Measurements from ENCODE around the gene STAC3.

STAC3 gene

DNA sequence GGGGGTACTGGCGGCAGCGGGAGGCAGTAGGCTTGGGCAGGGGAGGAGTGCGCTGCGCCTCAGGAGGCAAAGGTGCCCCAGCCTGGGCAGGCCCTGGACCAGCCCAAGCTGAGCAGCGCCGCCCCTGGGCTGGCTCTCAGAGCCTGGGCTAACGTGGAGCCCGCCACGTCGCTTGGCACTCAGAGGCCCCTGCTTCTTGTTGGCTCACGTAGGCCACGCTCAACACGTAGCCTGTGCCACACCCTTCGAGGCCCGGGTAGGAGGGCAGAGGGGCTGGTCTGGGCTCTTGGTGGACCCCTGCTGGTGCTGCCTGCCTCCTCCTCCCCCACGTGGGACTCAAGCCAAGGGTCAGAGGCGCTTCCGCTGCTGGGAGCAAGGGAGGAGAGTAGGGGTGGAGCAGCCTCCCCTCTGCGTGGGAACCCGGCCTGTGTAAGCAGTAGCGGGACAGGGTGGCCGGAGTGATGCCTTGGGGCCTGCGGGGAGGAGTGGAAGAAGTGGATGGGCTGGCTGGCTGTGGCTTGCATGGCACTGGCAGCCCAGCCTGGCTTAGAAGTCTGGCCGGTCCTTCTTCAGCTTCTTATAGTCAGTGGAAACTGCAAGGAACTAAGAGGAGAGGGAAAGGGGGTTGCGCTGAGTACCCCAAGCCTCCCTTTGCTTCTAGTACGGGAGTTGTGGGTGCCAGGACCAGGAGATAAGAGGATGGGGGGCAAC is 15.8 kb downstream of the STAC3 start:
- no peak for DNase-seq

GRCh38 chr12:57234571-57235016 is 16.4 kb downstream of the STAC3 start:
- DNase-seq, result no peak

DNA sequence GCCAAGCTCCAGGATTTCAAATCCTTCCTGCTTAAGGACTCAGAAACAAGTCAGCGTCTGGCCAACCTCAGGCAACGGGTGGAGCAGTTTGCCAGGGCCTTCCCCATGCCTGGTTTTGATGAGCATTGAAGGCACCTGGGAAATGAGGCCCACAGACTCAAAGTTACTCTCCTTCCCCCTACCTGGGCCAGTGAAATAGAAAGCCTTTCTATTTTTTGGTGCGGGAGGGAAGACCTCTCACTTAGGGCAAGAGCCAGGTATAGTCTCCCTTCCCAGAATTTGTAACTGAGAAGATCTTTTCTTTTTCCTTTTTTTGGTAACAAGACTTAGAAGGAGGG is 16.8 kb downstream of the STAC3 start:
- DNase-seq, result no peak

DNA sequence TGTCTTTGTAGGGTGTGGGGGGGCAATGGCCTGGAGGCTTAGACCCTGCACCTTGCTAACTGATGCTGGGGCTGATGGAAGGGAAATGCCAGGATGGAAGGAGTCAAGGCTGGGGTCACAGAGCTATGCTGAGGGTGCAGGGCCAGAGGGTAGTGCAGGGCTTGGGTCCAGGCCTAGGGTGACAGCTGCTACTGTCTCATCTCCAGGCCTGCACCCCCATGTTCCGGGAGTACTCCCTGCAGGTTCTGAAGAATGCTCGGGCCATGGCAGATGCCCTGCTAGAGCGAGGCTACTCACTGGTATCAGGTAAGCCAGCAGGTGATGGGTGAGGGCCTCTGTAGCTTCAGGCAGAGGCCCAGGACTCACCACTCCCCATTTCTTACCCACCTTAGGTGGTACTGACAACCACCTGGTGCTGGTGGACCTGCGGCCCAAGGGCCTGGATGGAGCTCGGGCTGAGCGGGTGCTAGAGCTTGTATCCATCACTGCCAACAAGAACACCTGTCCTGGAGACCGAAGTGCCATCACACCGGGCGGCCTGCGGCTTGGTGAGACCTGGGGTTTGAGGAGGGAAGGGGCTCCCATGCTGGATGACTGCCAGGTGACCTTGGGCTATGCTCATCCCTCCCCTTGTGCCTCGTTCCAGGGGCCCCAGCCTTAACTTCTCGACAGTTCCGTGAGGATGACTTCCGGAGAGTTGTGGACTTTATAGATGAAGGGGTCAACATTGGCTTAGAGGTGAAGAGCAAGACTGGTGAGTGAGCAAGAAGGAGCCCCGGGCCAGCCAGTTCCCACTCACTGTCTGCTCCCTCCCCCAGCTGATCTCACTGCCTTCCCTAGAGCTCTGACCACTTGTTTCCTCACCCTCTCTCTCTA is 17.4 kb downstream of the STAC3 start:
- no peak for DNase-seq

DNA sequence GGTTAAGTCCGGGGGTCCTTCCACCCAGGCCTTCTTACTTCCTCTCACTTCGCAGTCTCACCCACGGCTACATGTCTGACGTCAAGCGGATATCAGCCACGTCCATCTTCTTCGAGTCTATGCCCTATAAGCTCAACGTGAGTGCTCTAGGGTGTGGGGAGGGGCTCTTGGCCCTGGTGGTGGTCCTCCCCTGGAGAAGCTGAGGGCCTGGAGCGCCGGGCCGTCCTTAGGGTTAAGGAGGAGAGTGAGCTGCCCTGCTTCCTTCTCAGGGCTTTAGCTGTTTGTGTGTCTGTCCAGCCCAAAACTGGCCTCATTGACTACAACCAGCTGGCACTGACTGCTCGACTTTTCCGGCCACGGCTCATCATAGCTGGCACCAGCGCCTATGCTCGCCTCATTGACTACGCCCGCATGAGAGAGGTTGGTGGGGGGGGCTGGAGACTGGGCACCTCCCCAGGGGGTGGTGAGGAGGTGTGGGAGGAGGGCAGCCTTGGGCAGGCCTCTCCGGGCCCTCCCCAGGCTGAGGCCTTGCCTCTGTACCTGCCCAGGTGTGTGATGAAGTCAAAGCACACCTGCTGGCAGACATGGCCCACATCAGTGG is 18.7 kb downstream of the STAC3 start:
- DNase-seq, result no peak

GRCh38 chr12:57231276-57232021 is 19.5 kb downstream of the STAC3 start:
- DNase-seq, result no peak

DNA sequence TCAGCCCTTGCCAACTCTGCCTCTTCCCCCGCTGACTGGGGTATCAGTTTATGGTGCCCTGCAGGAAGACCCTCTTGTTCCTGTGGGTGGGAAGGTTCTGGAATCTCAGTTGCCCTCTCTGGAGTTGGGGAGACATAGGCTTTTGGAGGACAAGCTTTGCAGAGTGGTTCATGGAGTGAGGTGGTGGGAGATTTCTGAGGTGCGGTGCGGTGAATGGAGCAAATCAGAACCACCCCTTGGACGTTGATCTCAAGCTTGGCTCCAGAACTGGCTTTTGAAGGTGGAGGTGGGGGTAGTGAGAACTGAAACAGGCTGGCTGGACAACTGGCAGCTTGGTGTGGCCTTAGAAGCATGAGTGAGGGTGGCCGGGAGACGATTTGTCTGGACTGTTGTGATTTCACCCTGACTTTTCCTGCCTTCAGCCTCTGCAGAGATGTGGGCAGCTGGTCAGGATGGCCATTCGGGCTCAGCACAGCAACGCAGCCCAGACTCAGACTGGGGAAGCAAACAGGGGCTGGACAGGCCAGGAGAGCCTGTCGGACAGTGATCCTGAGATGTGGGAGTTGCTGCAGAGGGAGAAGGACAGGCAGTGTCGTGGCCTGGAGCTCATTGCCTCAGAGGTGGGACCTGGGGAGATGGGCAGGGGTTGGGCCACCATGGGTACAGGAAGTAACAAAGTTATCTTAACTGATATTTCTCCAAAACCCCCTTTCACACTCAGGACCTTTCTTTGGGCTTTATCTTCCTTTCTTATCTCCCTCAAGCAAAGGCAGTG is 20.4 kb downstream of the STAC3 start:
- DNase-seq, result no peak

DNA sequence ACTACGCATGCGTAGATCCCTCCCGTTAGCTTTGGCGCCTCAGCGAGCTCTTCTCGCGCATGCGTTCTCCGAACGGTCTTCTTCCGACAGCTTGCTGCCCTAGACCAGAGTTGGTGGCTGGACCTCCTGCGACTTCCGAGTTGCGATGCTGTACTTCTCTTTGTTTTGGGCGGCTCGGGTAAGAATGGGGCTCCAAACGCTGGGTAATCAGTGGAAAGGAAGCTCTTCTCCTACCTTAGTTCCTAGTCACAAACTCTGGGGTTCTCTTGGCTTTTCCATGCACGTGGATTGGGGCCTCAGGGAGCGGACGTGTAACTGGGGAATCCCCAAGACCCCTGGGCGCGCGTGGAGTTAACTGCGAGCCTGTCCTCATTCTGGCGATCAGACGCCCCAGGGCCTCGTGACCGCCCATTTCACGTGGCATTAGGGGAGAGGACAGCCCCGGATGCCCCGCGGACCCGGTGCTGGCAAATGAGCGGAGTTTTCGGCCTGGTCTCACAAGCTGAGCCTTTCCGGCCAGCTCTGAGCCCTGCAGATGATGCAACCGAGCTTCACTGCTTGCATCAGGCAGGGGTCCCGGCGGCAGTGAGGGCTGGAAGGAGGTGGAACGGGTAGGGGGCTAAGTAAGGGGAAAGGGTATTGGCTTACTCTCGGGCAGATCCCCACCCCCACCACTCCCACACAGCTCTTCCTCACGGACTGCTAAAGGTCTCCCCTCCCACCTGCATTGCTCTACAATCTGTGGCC is 21.2 kb downstream of the STAC3 start, which contains the start of gene SHMT2:
SHMT2 (plus strand) TSS at position 78 of the 747 bp plus-strand sequence; CDS start at position 146, 68 bp downstream.
- peak; percentile 94 for DNase-seq

GRCh38 chr12:57229046-57229633 is 21.8 kb downstream of the STAC3 start:
- no peak for DNase-seq

- DNase-seq, result no peak
Measured at GRCh38 chr12:57227315-57228115, 23.5 kb downstream of the STAC3 start.

DNA sequence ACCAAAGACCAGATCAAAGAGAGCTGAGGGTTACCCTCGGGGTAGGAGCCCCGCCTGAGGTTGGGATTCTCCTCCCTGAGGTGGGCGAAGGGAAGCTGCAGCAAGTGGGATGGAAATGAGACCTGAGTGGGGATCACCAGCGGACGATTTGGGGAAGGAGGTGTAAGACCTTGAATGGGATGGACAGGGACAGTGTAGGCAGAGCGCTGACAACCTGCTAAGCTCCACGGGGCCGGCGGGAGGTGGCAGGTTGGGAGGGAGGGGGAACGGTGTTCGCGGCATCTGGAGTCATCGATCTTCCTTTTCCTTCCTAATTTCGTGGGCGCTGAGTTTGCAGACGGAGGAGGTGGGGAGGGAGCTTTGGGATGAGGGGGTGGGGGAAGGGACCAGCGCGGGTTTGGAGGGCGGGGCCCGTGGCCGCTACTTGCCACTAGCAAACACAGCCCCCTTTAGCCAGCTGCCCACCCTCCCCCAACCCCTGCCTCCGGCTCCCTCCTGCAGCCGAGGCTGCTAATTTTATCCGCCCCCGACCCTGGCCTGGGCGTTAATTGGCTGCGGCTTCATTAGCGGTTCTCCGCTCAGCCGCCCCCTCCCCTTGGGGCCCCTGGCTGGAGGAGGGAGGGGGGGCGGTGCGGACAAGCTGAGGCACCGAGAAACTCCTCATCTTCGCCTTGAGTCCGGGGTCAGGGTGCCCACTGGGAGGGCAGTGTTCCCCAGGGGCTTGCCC is 24.2 kb downstream of the STAC3 start:
- DNase-seq, result no peak

DNA sequence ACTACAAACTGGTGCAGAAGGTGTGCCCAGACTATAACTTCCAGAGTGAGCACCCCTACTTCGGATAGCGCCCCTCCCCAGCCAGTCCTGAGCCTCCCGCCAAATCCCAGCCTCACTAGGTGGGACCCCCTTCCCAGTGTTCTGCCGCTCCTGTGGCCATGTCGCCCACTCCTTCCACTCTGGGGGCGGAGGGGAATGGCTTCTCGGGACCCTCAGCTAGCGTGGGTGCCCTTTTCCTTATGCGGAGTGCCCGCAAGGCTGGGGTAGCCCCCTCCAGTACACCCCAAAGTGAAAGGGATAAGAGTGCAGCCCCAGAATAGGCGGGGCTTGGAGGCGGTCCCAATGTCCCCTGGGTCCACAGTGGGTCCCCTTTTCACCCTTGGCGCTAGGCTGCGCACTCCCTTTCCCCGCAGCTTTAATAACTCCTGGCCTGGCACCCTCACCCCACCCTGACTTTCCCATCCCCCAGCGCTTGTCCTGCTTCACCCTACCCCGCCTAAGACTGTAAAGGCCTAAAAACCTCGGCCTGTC is 25.2 kb downstream of the STAC3 start:
- DNase-seq, result no peak

GRCh38 chr12:57224973-57225679 is 25.9 kb downstream of the STAC3 start:
- peak; percentile 67 for DNase-seq

GRCh38 chr12:57224278-57224972 is 26.6 kb downstream of the STAC3 start:
- no peak for DNase-seq

DNA sequence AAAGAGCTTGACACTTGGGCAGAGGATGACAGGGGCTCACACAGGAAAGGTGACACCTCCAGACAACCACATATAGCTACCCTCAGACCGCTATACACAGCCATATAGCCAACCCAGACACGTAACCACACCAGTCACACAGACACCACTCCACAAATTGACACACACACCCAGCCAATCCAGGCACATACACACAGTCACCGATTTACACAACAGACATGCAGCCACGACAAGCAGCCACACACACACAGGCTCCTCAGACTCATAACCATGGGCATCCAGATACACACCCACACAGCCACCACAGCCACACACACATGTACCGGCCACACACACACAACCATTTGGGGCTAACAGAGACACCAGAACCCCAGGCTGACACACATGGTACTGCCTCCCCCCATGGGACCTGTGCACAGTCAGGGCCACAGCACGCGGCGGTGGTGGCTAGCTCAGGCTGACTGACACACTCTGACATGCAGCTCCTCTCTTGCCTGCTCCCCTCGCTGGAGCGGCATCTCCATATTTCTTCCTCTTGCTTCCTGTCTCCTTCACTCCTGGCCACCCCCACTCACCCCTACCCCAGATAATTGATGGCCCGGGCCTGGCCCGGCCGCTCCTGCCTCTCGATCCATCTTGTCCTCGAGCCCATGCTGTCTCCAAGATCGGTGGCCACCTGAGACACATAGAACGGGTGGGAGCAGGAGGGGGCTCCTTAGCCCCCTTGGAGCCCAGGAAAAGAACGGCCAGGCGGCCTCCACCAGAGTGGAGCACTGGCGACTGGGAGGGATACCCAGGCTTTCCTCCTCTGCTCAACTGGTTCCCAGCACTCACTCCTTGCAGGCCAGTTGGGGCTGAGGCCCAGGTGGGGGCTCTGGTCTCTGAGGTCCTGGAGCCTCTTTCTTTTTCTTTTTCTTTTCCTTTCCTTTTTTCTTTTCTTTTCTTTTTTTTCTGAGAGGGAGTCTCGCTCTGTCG is 27.5 kb downstream of the STAC3 start:
- DNase-seq, result no peak

All from activated naive CD4-positive, alpha-beta T cell treated with anti-CD3 and anti-CD28 coated beads, Interleukin-2, amount 50 U/mL, for 16 hours (primary cell).